Osteoblast (primary cell): ENCODE results near the gene MTMR2. TPM values are rescaled to one million over a fixed set of nuclear protein-coding genes. Genes with fewer than 3 reads are reported as not detected.

Experiments used
- DNase-seq: peaks from one replicate; pipeline ENCODE4 v3.0.0; 2011; ENCODE audit warnings: low spot score, mixed read lengths; ENCODE audit not compliant: insufficient read length; ENCODE audit errors: missing footprints
- H2AFZ ChIP-seq: 2 replicates; pipeline ENCODE4 v1.6.0; 2011; ENCODE audit warnings: mild to moderate bottlenecking, low read length
- H3K27ac ChIP-seq: 2 replicates; pipeline ENCODE4 v1.5.1; 2011; ENCODE audit warnings: mild to moderate bottlenecking, low read depth, low read length, moderate library complexity
- H3K27me3 ChIP-seq: 2 replicates; pipeline ENCODE4 v1.6.0; 2012; ENCODE audit warnings: mild to moderate bottlenecking, control low read depth, inconsistent platforms, low read length, moderate library complexity; ENCODE audit not compliant: insufficient read depth
- H3K36me3 ChIP-seq: 2 replicates; pipeline ENCODE4 v1.5.1; 2011; ENCODE audit warnings: mild to moderate bottlenecking, low read length, control low read depth, moderate library complexity; ENCODE audit not compliant: insufficient read depth
- H3K4me1 ChIP-seq: 2 replicates; pipeline ENCODE4 v1.5.1; 2011; ENCODE audit warnings: mild to moderate bottlenecking, low read length, control low read depth, moderate library complexity; ENCODE audit not compliant: insufficient read depth
- H3K4me2 ChIP-seq: 2 replicates; pipeline ENCODE4 v1.6.0; 2011; ENCODE audit warnings: mild to moderate bottlenecking, low read length; ENCODE audit not compliant: insufficient read depth
- H3K4me3 ChIP-seq: fragments of 200-600 bp; sonication (generic); 3 replicates; pipeline ENCODE4 v1.5.1; 2012; ENCODE audit warnings: mild to moderate bottlenecking, low read length, inconsistent platforms; ENCODE audit not compliant: insufficient read depth
- H3K79me2 ChIP-seq: 2 replicates; pipeline ENCODE4 v1.6.0; 2012; ENCODE audit warnings: mild to moderate bottlenecking, low read length, control low read depth, inconsistent platforms; ENCODE audit not compliant: insufficient read depth
- H3K9me3 ChIP-seq: 2 replicates; pipeline ENCODE4 v1.5.1; 2011; ENCODE audit warnings: low read depth, low read length, control low read depth
- H4K20me1 ChIP-seq: 2 replicates; pipeline ENCODE4 v1.6.0; 2012; ENCODE audit warnings: mild to moderate bottlenecking, low read length, control low read depth; ENCODE audit not compliant: insufficient read depth
- CTCF ChIP-seq: IDR thresholded peaks from 2 replicates; pipeline ENCODE4 v1.5.1; 2011; ENCODE audit warnings: mild to moderate bottlenecking, low read depth, low read length, moderate library complexity; ENCODE audit errors: extremely low read depth
- total RNA-seq: library from RNA; depleted of rRNA; stranded (reverse); fragments of >200 nt; gene quantifications from 2 replicates; pipeline ENCODE4 v1.2.3, GENCODE V29; 2012

The MTMR2 gene
- total RNA-seq, 1 donor, result 44.9 TPM

- Histone ChIP-seq H3K9me3 (no peaks in the 10 kb centered on the region), H3K27me3 (no peaks in the 10 kb centered on the region), H3K4me1 (peaks cover 15% of the 10 kb centered on the region), H4K20me1 (peaks cover 3% of the 10 kb centered on the region), H2AFZ (no peak overlapping the region), H3K27ac (no peak overlapping the region), H3K4me3 (no peak overlapping the region), H3K4me2 (peak overlapping the region; percentile 100), H3K79me2 (peaks cover 68% of the 10 kb centered on the region), H3K36me3 (peaks cover under 1% of the 10 kb centered on the region)
- no peak for DNase-seq
- TF ChIP-seq CTCF, result no peak
These were observed 131.7 kb downstream of the MTMR2 start for GRCh38 chr11:95792200-95792599.

GRCh38 chr11:95791709-95792033, 132.2 kb downstream of the MTMR2 start:
- no peak for TF ChIP-seq CTCF
- peaks cover 2% of the 10 kb centered on the region for H4K20me1 ChIP-seq
- peaks cover 15% of the 10 kb centered on the region for H3K4me1 ChIP-seq
- peak overlapping the region; percentile 98 for H3K27ac ChIP-seq
- peaks cover 64% of the 10 kb centered on the region for H3K79me2 ChIP-seq
- DNase-seq, result no peak
- H3K9me3 ChIP-seq, result no peaks in the 10 kb centered on the region
- H3K4me2 ChIP-seq, result peak overlapping the region; percentile 100
- peak overlapping the region; percentile 94 for H3K4me3 ChIP-seq
- peaks cover 5% of the 10 kb centered on the region for H3K36me3 ChIP-seq
- H2AFZ ChIP-seq, result peak overlapping the region; percentile 84
- H3K27me3 ChIP-seq, result no peaks in the 10 kb centered on the region

- Histone ChIP-seq H4K20me1 (no peaks in the 10 kb centered on the region), H3K27ac (peak overlapping the region; percentile 98), H3K36me3 (peaks cover 11% of the 10 kb centered on the region), H3K4me2 (peak overlapping the region; percentile 100), H3K27me3 (no peaks in the 10 kb centered on the region), H3K9me3 (no peaks in the 10 kb centered on the region), H3K79me2 (peaks cover 60% of the 10 kb centered on the region), H3K4me3 (peak overlapping the region; percentile 94), H2AFZ (peak overlapping the region; percentile 84), H3K4me1 (peaks cover 15% of the 10 kb centered on the region)
- DNase-seq, result peak; percentile 38
- TF ChIP-seq CTCF, result no peak
These were observed 132.8 kb downstream of the MTMR2 start for GRCh38 chr11:95790933-95791708.

- TF ChIP-seq CTCF, result no peak
- peak within 1 kb of the TSS; percentile 94 for H3K4me3 ChIP-seq
- H3K9me3 ChIP-seq, result no peaks in the 10 kb centered on the region
- H3K27me3 ChIP-seq, result no peaks in the 10 kb centered on the region
- peak within 1 kb of the TSS; percentile 98 for H3K27ac ChIP-seq
- H3K4me2 ChIP-seq, result peak within 1 kb of the TSS; percentile 100
- peak; percentile 97 for DNase-seq
- peaks cover 15% of the 10 kb centered on the region for H3K4me1 ChIP-seq
- H2AFZ ChIP-seq, result peak within 1 kb of the TSS; percentile 84
- H3K79me2 ChIP-seq, result peaks cover 55% of the 10 kb centered on the region
- no peaks in the 10 kb centered on the region for H4K20me1 ChIP-seq
- peaks cover 19% of the 10 kb centered on the region for H3K36me3 ChIP-seq
These were observed 133.6 kb downstream of the MTMR2 start, which contains the start of gene CEP57 for GRCh38 chr11:95790123-95790932. Gene CEP57 (plus strand): TSS chr11:95790498. CDS start chr11:95790699, 201 bp downstream.
